Heart right ventricle (tissue), 16 donors: ENCODE results near the gene ZNF625. TPM values are rescaled to one million over a fixed set of nuclear protein-coding genes. Genes with fewer than 3 reads are reported as not detected.
"Not testable (repeated sequence)": the region's sequence is repeated elsewhere in the genome, so short reads cannot be mapped to it uniquely, and the experiment has no call there.

Experiments used
- ATAC-seq, 8 donors: fragments of 200-7000 bp; cut with Tn5 transposase; one replicate each; pipeline ENCODE4 v1.9.1; 2020; ENCODE audit warnings: mild to moderate bottlenecking in 8 of 8, moderate library complexity in 8 of 8, moderate number of reproducible peaks in 1 of 8
- DNase-seq, 2 donors: peaks; one replicate each; pipeline ENCODE4 v3.0.0-alpha.2; 2020
- H3K27ac ChIP-seq, 10 donors: fragments of 200-600 bp; sonication (generic) in 2 of 10; one replicate each; pipeline versions ENCODE4 v1.5.0 to v1.8.0; 2020 to 2022; ENCODE audit warnings: mild to moderate bottlenecking in 3 of 10
- H3K27me3 ChIP-seq, 7 donors: fragments of 200-600 bp; one replicate each; pipeline ENCODE4 v1.8.0; 2021 to 2022; ENCODE audit warnings: mild to moderate bottlenecking in 2 of 7
- H3K36me3 ChIP-seq, 9 donors: fragments of 200-600 bp; sonication (generic) in 1 of 9; one replicate each; pipeline versions ENCODE4 v1.5.0 to v1.8.0; 2020 to 2022; ENCODE audit warnings: mild to moderate bottlenecking in 2 of 9
- H3K4me1 ChIP-seq, 9 donors: fragments of 200-600 bp; sonication (generic) in 1 of 9; one replicate each; pipeline versions ENCODE4 v1.5.0 to v1.8.0; 2020 to 2022; ENCODE audit warnings: mild to moderate bottlenecking in 4 of 9
- H3K4me3 ChIP-seq, 10 donors: fragments of 200-600 bp; sonication (generic) in 2 of 10; one replicate each; pipeline versions ENCODE4 v1.5.0 to v1.8.0; 2020 to 2022; ENCODE audit warnings: mild to moderate bottlenecking in 7 of 10, moderate library complexity in 2 of 10
- H3K9me3 ChIP-seq, 11 donors: fragments of 200-600 bp in 10 of 11; sonication (generic) in 2 of 11; one replicate each; pipeline versions ENCODE4 v1.5.0 to v1.8.0; 2013 to 2022; ENCODE audit warnings: mild to moderate bottlenecking in 2 of 11, control low read depth in 1 of 11, moderate library complexity in 1 of 11
- CTCF ChIP-seq, 9 donors: fragments of 200-600 bp; sonication (generic) in 2 of 9; IDR thresholded peaks; one replicate each; pipeline versions ENCODE4 v1.5.0 to v1.8.0; 2021 to 2022; ENCODE audit warnings: antibody characterized with exemption in 9 of 9, mild to moderate bottlenecking in 5 of 9, moderate library complexity in 1 of 9
- WGBS, 2 donors: extraction: QIAGEN DNeasy Blood & Tissue Kit; methylation state at CpG; one replicate each; pipeline ENCODE4 v1.1.7; 2013; ENCODE audit warnings: inconsistent platforms in 1 of 2; 5-methylcytosine and 5-hydroxymethylcytosine counted together
- intact Hi-C, 10 donors: fragments of 100-400 bp; cut with DNase I; formaldehyde crosslinking; loops; one replicate each; pipeline versions ENCODE4 v1.11.1 to v1.14.2; 2022
- polyA plus RNA-seq, 2 donors: library from polyadenylated mRNA; stranded (reverse); fragments of 200-250 nt; gene quantifications; one replicate each; pipeline ENCODE4 v1.2.3, GENCODE V29; 2013
- total RNA-seq, 10 donors: library from RNA; stranded (reverse); fragmentation: NEBNext Ultra II Directional in 3 of 10; extraction: Animal tissue kit (Norgen Biotek cat#: 25700) in 3 of 10; gene quantifications; one replicate each; pipeline versions ENCODE4 v1.2.1 to v1.2.4, GENCODE V29; 2021 to 2023
- donor health status: Arrhythmogenic right ventricular cardiomyopathy.
- donor health status: ischemic (EF 13 %, LVEDD 7.1; RV severe dilation, severe dysfunction).
- donor health status: healthy with polysubstance abuse.
- donor health status: DM: no; HTN: yes; CAD: no.
- donor health status: DM: no; HTN: no; CAD: no.
- donor health status: ischemic (EF 25% LVEDD 6.9; RV normal size, moderate dysfunction).
- donor health status: ischemic (EF 25% LVEDD 5.7; RV mildly dilated, moderate dysfunction).
- donor health status: healthy.
- donor health status: DM: yes; HTN: yes; CAD: no.
- donor health status: Ischemic cardiomyopathy.
- donor health status: ischemic (EF 35%, LVEDD 5.7; RV mildly dilated, moderate dysfunction).
- donor health status: nonischemic (EF 11% LVEDD 7.7; RV severe dilation, severe dysfunction).
- donor health status: DM: yes; HTN: yes; CAD: no.
- donor health status: PGD.
- donor health status: ischemic (EF 29% LVEDD 5.4; RV normal size, mild dysfunction).
- donor health status: nonischemic (EF 23%, LVEDD 6.1; RV moderate dilation, normal function).

ZNF625 gene
- total and polyA plus RNA-seq, 12 donors: 0.65 to 8.8 (median 5.0) TPM

- WGBS, 2 donors: 96% methylated on average over 8 of the region's 8 CpGs
- no peak overlapping the region for H3K27ac ChIP-seq
These were observed 44.4 kb downstream of the ZNF625 start for GRCh38 chr19:12111943-12112637.

GRCh38 chr19:12111176-12111575, 45.4 kb downstream of the ZNF625 start:
- no peaks in the 10 kb centered on the region for H3K27me3 ChIP-seq
- H3K27ac ChIP-seq: no peak overlapping the region
- H3K4me3 ChIP-seq: no peak overlapping the region
- intact Hi-C loops: no loop called here
- H3K9me3 ChIP-seq: peaks cover 0 to 74% (median 0%) of the 10 kb centered on the region in 11 donors
- no peaks in the 10 kb centered on the region for H3K4me1 ChIP-seq
- H3K36me3 ChIP-seq: peaks cover 0 to 49% (median 26%) of the 10 kb centered on the region in 9 donors
- ATAC-seq: no peak
- WGBS, 2 donors: 42 to 49% methylated on average over 2 of the region's 2 CpGs
- TF ChIP-seq CTCF (IDR thresholded peaks at IDR 0.05): no peak
- no peak for DNase-seq

More at GRCh38 chr19:12111943-12112637, 44.4 kb downstream of the ZNF625 start:
- Histone ChIP-seq H3K36me3 (peaks cover 0 to 49% (median 26%) of the 10 kb centered on the region in 9 donors), H3K9me3 (peaks cover 0 to 67% (median 0%) of the 10 kb centered on the region in 11 donors), H3K4me1 (no peaks in the 10 kb centered on the region), H3K27me3 (no peaks in the 10 kb centered on the region), H3K4me3 (no peak overlapping the region)
- TF ChIP-seq CTCF (IDR thresholded peaks at IDR 0.05): no peak
- ATAC-seq: no peak
- DNase-seq: no peak
- intact Hi-C loops: no loop called here

- ATAC-seq, intact Hi-C loops, H3K27ac ChIP-seq, H3K4me1 ChIP-seq, H3K27me3 ChIP-seq, H3K4me3 ChIP-seq, DNase-seq, H3K36me3 ChIP-seq: not testable (repeated sequence)
- peaks cover 0 to 76% (median 0%) of the 10 kb centered on the region in 11 donors for H3K9me3 ChIP-seq
- WGBS, 2 donors: 97 to 99% methylated on average over 4 of the region's 4 CpGs
These were observed 52.6 kb downstream of the ZNF625 start for GRCh38 chr19:12103909-12104308.

- DNase-seq (no peak), ATAC-seq (no peak)
- TF ChIP-seq CTCF (IDR thresholded peaks at IDR 0.05): no peak
- intact Hi-C loops: no loop called here
- H3K36me3 ChIP-seq: peaks cover 0 to 19% (median 5%) of the 10 kb centered on the region in 9 donors
- no peak overlapping the region for H3K27ac ChIP-seq
- H3K4me3 ChIP-seq: no peak overlapping the region
- WGBS, 2 donors: 90 to 92% methylated on average over 9 of the region's 9 CpGs
- peaks cover 0 to 11% (median 3%) of the 10 kb centered on the region in 9 donors for H3K4me1 ChIP-seq
- H3K9me3 ChIP-seq: peaks cover 0 to 36% (median 0%) of the 10 kb centered on the region in 11 donors
- H3K27me3 ChIP-seq: no peaks in the 10 kb centered on the region
These were observed 58.5 kb downstream of the ZNF625 start for GRCh38 chr19:12098040-12098439.
